ENCODE results near the gene LTB. TPM values are rescaled to one million over a fixed set of nuclear protein-coding genes. Genes with fewer than 3 reads are reported as not detected.

LTB gene
- total and polyA plus RNA-seq, 4 donors = 0.67 to 5.3 (median 1.5) TPM

DNA sequence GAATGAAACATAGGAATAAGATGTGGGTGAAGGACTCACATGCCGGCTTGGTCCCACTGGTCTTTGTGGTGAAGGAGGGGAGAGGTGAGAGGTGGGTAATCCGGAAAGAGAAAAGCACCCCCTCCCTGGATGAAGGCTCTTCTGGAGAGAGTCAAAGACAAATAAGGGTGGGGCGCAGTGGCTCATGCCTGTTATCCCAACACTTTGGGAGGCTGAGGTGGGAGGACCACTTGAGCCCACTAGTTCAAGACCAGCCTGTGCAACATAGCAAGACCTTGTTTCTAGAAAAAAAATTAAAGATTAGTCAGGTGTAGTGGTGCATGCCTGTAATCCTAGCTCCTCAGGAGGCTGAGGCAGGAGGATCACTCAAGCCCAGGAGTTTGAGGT, 3.1 kb downstream of the LTB start:
- Histone ChIP-seq H3K9ac (ENCODE audit: low read depth in 1 of 2, low read length in 2 of 2) (no peak overlapping the region), H3K27me3 (ENCODE audit: control insufficient read depth in 4 of 4, insufficient read depth in 4 of 4, low read length in 3 of 4) (no peaks in the 10 kb centered on the region), H3K4me1 (ENCODE audit: control insufficient read depth in 4 of 4, insufficient read depth in 4 of 4, low read length in 3 of 4) (peaks cover 0 to 16% (median 6%) of the 10 kb centered on the region in 4 donors), H3K9me3 (ENCODE audit: control insufficient read depth in 4 of 4, low read length in 3 of 4) (no peaks in the 10 kb centered on the region), H3K27ac (ENCODE audit: low read depth in 1 of 2, low read length in 2 of 2) (no peak overlapping the region), H3K4me3 (ENCODE audit: low read depth in 1 of 3, low read length in 3 of 3) (no peak overlapping the region), H3K36me3 (ENCODE audit: control insufficient read depth in 4 of 4, insufficient read depth in 3 of 4, low read depth in 1 of 4, low read length in 3 of 4) (no peaks in the 10 kb centered on the region)
- DNase-seq (ENCODE audit: low spot score) = no peak
- 92% methylated on average over 3 of the region's 3 CpGs for WGBS
- TF ChIP-seq RXRA (IDR thresholded peaks at IDR 0.05) = no peak
- TF ChIP-seq HNF4G (IDR thresholded peaks at IDR 0.05) = no peak

DNA sequence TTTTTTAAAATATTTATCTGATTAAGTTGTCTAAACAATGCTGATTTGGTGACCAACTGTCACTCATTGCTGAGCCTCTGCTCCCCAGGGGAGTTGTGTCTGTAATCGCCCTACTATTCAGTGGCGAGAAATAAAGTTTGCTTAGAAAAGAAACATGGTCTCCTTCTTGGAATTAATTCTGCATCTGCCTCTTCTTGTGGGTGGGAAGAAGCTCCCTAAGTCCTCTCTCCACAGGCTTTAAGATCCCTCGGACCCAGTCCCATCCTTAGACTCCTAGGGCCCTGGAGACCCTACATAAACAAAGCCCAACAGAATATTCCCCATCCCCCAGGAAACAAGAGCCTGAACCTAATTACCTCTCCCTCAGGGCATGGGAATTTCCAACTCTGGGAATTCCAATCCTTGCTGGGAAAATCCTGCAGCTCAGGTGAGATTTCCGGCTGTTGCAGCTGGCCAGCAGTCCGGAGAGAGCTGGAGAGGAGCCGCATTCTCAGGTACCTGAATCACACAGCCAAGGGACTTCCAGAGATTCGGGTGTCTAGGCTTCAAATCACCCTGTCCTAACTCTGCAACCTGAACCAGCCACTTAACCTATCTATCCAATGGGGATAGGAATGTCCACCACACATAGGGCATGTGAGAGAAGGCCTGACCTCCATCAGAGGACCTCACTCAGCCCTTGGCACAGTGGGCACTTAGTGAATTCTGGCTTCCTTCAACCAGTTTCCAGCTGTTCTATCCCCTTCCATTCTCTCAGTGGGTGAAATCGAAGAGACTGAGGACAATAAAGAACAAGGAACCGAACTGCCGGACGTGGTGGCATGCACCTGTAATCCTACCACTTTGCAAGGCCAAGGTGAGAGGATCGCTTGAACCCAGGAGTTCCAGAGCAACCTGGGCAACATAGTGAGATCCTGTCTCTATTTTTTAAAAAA, 3.8 kb downstream of the LTB start:
- no peak for DNase-seq (ENCODE audit: low spot score)

DNA sequence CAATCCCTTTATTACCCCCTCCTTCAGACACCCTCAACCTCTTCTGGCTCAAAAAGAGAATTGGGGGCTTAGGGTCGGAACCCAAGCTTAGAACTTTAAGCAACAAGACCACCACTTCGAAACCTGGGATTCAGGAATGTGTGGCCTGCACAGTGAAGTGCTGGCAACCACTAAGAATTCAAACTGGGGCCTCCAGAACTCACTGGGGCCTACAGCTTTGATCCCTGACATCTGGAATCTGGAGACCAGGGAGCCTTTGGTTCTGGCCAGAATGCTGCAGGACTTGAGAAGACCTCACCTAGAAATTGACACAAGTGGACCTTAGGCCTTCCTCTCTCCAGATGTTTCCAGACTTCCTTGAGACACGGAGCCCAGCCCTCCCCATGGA, 4.7 kb downstream of the LTB start:
- Histone ChIP-seq H3K27ac (ENCODE audit: low read depth in 1 of 2, low read length in 2 of 2) (no peak overlapping the region), H3K9ac (ENCODE audit: low read depth in 1 of 2, low read length in 2 of 2) (no peak overlapping the region), H3K27me3 (ENCODE audit: control insufficient read depth in 4 of 4, insufficient read depth in 4 of 4, low read length in 3 of 4) (no peaks in the 10 kb centered on the region), H3K36me3 (ENCODE audit: control insufficient read depth in 4 of 4, insufficient read depth in 3 of 4, low read depth in 1 of 4, low read length in 3 of 4) (no peaks in the 10 kb centered on the region), H3K4me1 (ENCODE audit: control insufficient read depth in 4 of 4, insufficient read depth in 4 of 4, low read length in 3 of 4) (peaks cover 0 to 16% (median 6%) of the 10 kb centered on the region in 4 donors), H3K9me3 (ENCODE audit: control insufficient read depth in 4 of 4, low read length in 3 of 4) (no peaks in the 10 kb centered on the region), H3K4me3 (ENCODE audit: low read depth in 1 of 3, low read length in 3 of 3) (no peak overlapping the region)
- no peak for TF ChIP-seq HNF4A (conservative IDR thresholded peaks at IDR 0.05)
- no peak for TF ChIP-seq JUND (IDR thresholded peaks at IDR 0.05)
- TF ChIP-seq, protein P1, sequence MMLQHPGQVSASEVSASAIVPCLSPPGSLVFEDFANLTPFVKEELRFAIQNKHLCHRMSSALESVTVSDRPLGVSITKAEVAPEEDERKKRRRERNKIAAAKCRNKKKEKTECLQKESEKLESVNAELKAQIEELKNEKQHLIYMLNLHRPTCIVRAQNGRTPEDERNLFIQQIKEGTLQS (IDR thresholded peaks at IDR 0.05) = no peak
- TF ChIP-seq NR2F2 (IDR thresholded peaks at IDR 0.05) = no peak
- no peak for TF ChIP-seq TAF1 (conservative IDR thresholded peaks at IDR 0.05)
- TF ChIP-seq FOXA1 (IDR thresholded peaks at IDR 0.05) = no peak
- no peak for TF ChIP-seq EGR1 (IDR thresholded peaks at IDR 0.05; ENCODE audit: low read depth in 2 of 2)
- TF ChIP-seq HNF4G (IDR thresholded peaks at IDR 0.05) = no peak
- TF ChIP-seq RXRA (IDR thresholded peaks at IDR 0.05) = no peak
- TF ChIP-seq YY1 (IDR thresholded peaks at IDR 0.05) = no peak
- no peak for TF ChIP-seq RAD21 (IDR thresholded peaks at IDR 0.05)
- TF ChIP-seq, protein P2, sequence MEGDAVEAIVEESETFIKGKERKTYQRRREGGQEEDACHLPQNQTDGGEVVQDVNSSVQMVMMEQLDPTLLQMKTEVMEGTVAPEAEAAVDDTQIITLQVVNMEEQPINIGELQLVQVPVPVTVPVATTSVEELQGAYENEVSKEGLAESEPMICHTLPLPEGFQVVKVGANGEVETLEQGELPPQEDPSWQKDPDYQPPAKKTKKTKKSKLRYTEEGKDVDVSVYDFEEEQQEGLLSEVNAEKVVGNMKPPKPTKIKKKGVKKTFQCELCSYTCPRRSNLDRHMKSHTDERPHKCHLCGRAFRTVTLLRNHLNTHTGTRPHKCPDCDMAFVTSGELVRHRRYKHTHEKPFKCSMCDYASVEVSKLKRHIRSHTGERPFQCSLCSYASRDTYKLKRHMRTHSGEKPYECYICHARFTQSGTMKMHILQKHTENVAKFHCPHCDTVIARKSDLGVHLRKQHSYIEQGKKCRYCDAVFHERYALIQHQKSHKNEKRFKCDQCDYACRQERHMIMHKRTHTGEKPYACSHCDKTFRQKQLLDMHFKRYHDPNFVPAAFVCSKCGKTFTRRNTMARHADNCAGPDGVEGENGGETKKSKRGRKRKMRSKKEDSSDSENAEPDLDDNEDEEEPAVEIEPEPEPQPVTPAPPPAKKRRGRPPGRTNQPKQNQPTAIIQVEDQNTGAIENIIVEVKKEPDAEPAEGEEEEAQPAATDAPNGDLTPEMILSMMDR (IDR thresholded peaks at IDR 0.05; ENCODE audit: low read depth, low read length, missing input control) = no peak
- no peak for DNase-seq (ENCODE audit: low spot score)
- 89% methylated on average over 3 of the region's 3 CpGs for WGBS

More for the DNA sequence above, 3.8 kb downstream of the LTB start:
- Histone ChIP-seq H3K27me3 (ENCODE audit: control insufficient read depth in 4 of 4, insufficient read depth in 4 of 4, low read length in 3 of 4) (no peaks in the 10 kb centered on the region), H3K4me3 (ENCODE audit: low read depth in 1 of 3, low read length in 3 of 3) (no peak overlapping the region), H3K9ac (ENCODE audit: low read depth in 1 of 2, low read length in 2 of 2) (no peak overlapping the region), H3K4me1 (ENCODE audit: control insufficient read depth in 4 of 4, insufficient read depth in 4 of 4, low read length in 3 of 4) (peaks cover 0 to 16% (median 6%) of the 10 kb centered on the region in 4 donors), H3K9me3 (ENCODE audit: control insufficient read depth in 4 of 4, low read length in 3 of 4) (no peaks in the 10 kb centered on the region), H3K27ac (ENCODE audit: low read depth in 1 of 2, low read length in 2 of 2) (no peak overlapping the region), H3K36me3 (ENCODE audit: control insufficient read depth in 4 of 4, insufficient read depth in 3 of 4, low read depth in 1 of 4, low read length in 3 of 4) (no peaks in the 10 kb centered on the region)
- TF ChIP-seq HNF4G (IDR thresholded peaks at IDR 0.05) = no peak
- TF ChIP-seq, protein P3, sequence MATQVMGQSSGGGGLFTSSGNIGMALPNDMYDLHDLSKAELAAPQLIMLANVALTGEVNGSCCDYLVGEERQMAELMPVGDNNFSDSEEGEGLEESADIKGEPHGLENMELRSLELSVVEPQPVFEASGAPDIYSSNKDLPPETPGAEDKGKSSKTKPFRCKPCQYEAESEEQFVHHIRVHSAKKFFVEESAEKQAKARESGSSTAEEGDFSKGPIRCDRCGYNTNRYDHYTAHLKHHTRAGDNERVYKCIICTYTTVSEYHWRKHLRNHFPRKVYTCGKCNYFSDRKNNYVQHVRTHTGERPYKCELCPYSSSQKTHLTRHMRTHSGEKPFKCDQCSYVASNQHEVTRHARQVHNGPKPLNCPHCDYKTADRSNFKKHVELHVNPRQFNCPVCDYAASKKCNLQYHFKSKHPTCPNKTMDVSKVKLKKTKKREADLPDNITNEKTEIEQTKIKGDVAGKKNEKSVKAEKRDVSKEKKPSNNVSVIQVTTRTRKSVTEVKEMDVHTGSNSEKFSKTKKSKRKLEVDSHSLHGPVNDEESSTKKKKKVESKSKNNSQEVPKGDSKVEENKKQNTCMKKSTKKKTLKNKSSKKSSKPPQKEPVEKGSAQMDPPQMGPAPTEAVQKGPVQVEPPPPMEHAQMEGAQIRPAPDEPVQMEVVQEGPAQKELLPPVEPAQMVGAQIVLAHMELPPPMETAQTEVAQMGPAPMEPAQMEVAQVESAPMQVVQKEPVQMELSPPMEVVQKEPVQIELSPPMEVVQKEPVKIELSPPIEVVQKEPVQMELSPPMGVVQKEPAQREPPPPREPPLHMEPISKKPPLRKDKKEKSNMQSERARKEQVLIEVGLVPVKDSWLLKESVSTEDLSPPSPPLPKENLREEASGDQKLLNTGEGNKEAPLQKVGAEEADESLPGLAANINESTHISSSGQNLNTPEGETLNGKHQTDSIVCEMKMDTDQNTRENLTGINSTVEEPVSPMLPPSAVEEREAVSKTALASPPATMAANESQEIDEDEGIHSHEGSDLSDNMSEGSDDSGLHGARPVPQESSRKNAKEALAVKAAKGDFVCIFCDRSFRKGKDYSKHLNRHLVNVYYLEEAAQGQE (IDR thresholded peaks at IDR 0.05) = no peak
- no peak for TF ChIP-seq SP1 (IDR thresholded peaks at IDR 0.05)
- 85% methylated on average over 12 of the region's 12 CpGs for WGBS

Data from liver (tissue), 9 donors.